ENCODE results near the gene KCNG3. TPM values are rescaled to one million over a fixed set of nuclear protein-coding genes. Genes with fewer than 3 reads are reported as not detected.

The KCNG3 gene
- total RNA-seq, 4 donors from 2014 or later = 0.37 to 1.1 TPM; not detected in 2

- ATAC-seq (ENCODE audit: low FRiP score) = no peak
- TF ChIP-seq CTCF (IDR thresholded peaks at IDR 0.05) = no peak
- DNase-seq (ENCODE audit: low spot score) = no peak
These were observed 34.5 kb downstream of the KCNG3 start for GRCh38 chr2:42459296-42459695.

- TF ChIP-seq CTCF (IDR thresholded peaks at IDR 0.05) = no peak
- DNase-seq (ENCODE audit: low spot score) (no peak), ATAC-seq (ENCODE audit: low FRiP score) (no peak)
These were observed 35.4 kb downstream of the KCNG3 start for GRCh38 chr2:42458396-42458795.

- ATAC-seq (ENCODE audit: low FRiP score) (no peak), DNase-seq (ENCODE audit: low spot score) (no peak)
- no peak for TF ChIP-seq CTCF (IDR thresholded peaks at IDR 0.05)
These were observed 36.8 kb downstream of the KCNG3 start for GRCh38 chr2:42457011-42457410.

- ATAC-seq (ENCODE audit: low FRiP score) = no peak
- TF ChIP-seq CTCF (IDR thresholded peaks at IDR 0.05) = no peak
- no peak for DNase-seq (ENCODE audit: low spot score)
These were observed 37.5 kb downstream of the KCNG3 start for GRCh38 chr2:42456126-42456839.

DNA sequence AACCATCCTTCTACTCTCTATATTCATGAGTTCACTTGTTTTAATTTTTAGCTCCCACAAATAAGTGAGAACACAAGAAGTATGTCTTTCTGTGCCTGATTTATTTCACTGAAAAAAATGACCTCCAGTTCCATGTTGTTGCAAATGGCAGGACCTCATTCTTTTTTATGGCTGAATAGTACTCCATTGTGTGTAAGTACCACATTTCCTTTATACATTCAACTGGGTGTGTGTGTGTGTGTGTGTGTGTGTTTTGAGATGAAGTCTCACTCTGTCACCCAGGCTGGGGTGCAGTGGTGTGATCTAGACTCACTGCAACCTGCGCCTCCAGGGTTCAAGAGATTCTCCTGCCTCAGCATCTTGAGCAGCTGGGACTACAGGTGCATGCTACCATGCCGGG, 41.2 kb downstream of the KCNG3 start:
- no peak for DNase-seq (ENCODE audit: low spot score)
- no peak for TF ChIP-seq CTCF (IDR thresholded peaks at IDR 0.05)
- no peak for ATAC-seq (ENCODE audit: low FRiP score)

- DNase-seq (ENCODE audit: low spot score) (no peak), ATAC-seq (ENCODE audit: low FRiP score) (no peak)
- no peak for TF ChIP-seq CTCF (IDR thresholded peaks at IDR 0.05)
These were observed 43.6 kb downstream of the KCNG3 start for GRCh38 chr2:42450136-42450535.

Data from omental fat pad (tissue), 4 donors.